Measurements from ENCODE around the gene CD52. TPM values are rescaled to one million over a fixed set of nuclear protein-coding genes. Genes with fewer than 3 reads are reported as not detected.
"Not testable (repeated sequence)": the region's sequence is repeated elsewhere in the genome, so short reads cannot be mapped to it uniquely, and the experiment has no call there.

CD52 gene
- total and polyA plus RNA-seq, 11 donors: 1.6 to 89.9 (median 6.5) TPM; not detected in 1

DNA sequence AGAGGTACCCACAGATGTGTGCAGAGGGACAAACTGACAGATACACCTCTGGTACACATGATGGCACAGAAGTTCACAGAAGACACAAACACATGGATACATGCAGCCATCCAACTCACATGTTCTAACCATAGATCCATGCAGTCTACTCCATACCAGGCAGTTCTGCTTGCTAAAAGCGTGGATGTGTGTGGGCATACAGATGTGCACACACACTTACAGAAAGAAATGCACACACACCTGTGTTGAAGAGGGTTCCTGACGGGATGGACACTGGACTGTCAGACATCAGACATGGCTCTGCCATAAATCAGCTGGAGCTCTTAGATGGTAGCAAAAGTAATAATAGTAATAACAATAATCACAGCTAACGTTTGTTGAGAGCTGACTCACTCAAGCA lies 6.8 kb downstream of the CD52 start:
- no peaks in the 10 kb centered on the region for H3K27me3 ChIP-seq
- DNase-seq (no peak), ATAC-seq (no peak)
- H3K36me3 ChIP-seq: no peaks in the 10 kb centered on the region
- intact Hi-C loops (cut with DNase I): loop anchor here (5.0 to 10.0 kb wide), 8 partner anchors 37 to 222 kb away; partner anchors contain the start of genes C1orf232 (in 2 of the 10), ZNF593 (in 2 of the 10), CNKSR1 (in 1 of the 10) and ZNF593OS (in 1 of the 10)
- H3K27ac ChIP-seq: no peak overlapping the region
- H3K4me1 ChIP-seq: peaks cover 0 to 20% (median 5%) of the 10 kb centered on the region in 12 donors
- H3K9me3 ChIP-seq: no peaks in the 10 kb centered on the region
- WGBS, 4 donors: 70 to 85% (median 79%) methylated on average over 3 of the region's 3 CpGs
- TF ChIP-seq CTCF (IDR thresholded peaks at IDR 0.05) (no peak), POLR2A (IDR thresholded peaks at IDR 0.05) (no peak)
- H3K4me3 ChIP-seq: no peak overlapping the region

DNA sequence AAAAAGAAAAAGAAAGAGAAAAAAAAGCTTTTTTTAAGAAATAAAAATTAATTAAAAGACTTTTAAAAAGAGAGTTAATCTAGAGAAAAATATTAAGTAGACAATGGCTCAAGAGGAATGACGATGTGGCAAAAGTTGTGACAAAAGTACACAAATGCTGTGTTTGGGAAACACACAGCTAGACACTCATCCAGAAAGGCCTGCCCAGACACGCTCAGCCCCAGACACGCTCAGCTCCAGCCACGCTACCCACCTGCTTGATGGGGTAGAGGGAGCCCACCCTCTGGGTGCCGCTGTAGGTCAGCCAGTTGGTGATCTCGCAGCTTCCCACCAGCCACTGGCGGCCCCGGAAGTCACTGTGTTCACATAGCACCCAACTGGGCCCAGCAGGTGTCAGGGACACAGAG lies 10.2 kb downstream of the CD52 start:
- DNase-seq (no peak), ATAC-seq (no peak)
- H3K4me1 ChIP-seq: no peaks in the 10 kb centered on the region
- 76 to 82% (median 79%) methylated on average over 8 of the region's 8 CpGs for WGBS, 4 donors
- no peaks in the 10 kb centered on the region for H3K36me3 ChIP-seq
- H3K4me3 ChIP-seq: no peak overlapping the region
- intact Hi-C loops (cut with DNase I): loop anchor here in 4 of 10 donors (10.0 kb wide), 3 partner anchors 143 to 223 kb away; partner anchors contain the start of genes C1orf232 (in 2 of the 4) and ZNF593 (in 2 of the 4)
- no peaks in the 10 kb centered on the region for H3K9me3 ChIP-seq
- H3K27me3 ChIP-seq: peaks cover 0 to 25% (median 0%) of the 10 kb centered on the region in 9 donors
- no peak overlapping the region for H3K27ac ChIP-seq
- TF ChIP-seq CTCF (IDR thresholded peaks at IDR 0.05): no peak

DNA sequence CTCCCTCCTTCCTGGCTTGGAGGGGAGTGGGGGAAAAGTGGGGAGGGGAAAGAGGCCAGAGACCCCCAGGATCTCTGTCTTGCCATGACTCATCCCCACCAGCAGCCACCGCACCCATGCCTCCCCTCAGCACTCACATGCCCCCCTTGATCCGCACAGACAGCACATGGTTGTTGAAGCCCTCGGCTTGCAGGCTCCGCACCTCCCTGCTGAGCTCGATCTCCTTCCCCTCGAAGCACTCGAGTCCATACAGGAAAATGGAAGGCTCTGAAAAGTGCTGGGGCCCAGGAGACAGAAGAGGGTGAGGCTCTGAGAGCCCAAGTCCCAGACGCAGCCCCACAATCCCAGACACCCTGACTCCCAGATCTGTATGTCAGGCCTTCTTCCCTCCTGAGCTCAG lies 10.8 kb downstream of the CD52 start:
- Histone ChIP-seq H3K36me3 (no peaks in the 10 kb centered on the region), H3K27ac (no peak overlapping the region), H3K9me3 (no peaks in the 10 kb centered on the region), H3K4me3 (no peak overlapping the region), H3K4me1 (no peaks in the 10 kb centered on the region), H3K27me3 (peaks cover 0 to 29% (median 5%) of the 10 kb centered on the region in 9 donors)
- 64 to 75% (median 70%) methylated on average over 8 of the region's 8 CpGs for WGBS, 4 donors
- ATAC-seq: no peak
- no peak for DNase-seq
- no peak for TF ChIP-seq POLR2A (IDR thresholded peaks at IDR 0.05)
- TF ChIP-seq CTCF (IDR thresholded peaks at IDR 0.05): no peak
- intact Hi-C loops (cut with DNase I): loop anchor here in 4 of 10 donors (10.0 kb wide), 3 partner anchors 144 to 224 kb away; partner anchors contain the start of genes C1orf232 (in 2 of the 4) and ZNF593 (in 2 of the 4)

DNA sequence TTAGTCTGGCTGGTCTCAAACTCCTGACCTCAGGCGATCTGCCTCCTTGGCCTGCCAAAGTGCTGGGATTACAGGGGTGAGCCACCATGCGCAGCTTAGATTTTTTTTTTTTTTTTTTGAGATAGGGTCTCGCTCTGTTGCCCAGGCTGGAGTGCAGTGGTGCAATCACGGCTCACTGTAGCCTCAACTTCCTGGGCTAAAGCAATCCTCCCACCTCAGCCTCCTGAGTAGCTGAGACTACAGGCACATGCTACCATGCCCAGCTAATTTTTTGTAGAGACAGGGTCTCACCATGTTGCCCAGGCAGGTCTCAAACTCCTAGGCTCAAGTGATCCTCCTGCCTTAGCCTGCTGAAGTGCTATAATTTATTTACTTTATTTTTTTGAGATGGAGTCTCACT lies 11.6 kb downstream of the CD52 start:
- WGBS, 4 donors: 84 to 94% (median 90%) methylated on average over 4 of the region's 4 CpGs
- ATAC-seq, H3K27ac ChIP-seq, H3K9me3 ChIP-seq, H3K4me1 ChIP-seq, H3K36me3 ChIP-seq, H3K4me3 ChIP-seq, DNase-seq: not testable (repeated sequence)
- intact Hi-C loops (cut with DNase I): loop anchor here in 4 of 10 donors (10.0 kb wide), 3 partner anchors 145 to 225 kb away; partner anchors contain the start of genes C1orf232 (in 2 of the 4) and ZNF593 (in 2 of the 4)
- peaks cover 0 to 37% (median 12%) of the 10 kb centered on the region in 9 donors for H3K27me3 ChIP-seq

DNA sequence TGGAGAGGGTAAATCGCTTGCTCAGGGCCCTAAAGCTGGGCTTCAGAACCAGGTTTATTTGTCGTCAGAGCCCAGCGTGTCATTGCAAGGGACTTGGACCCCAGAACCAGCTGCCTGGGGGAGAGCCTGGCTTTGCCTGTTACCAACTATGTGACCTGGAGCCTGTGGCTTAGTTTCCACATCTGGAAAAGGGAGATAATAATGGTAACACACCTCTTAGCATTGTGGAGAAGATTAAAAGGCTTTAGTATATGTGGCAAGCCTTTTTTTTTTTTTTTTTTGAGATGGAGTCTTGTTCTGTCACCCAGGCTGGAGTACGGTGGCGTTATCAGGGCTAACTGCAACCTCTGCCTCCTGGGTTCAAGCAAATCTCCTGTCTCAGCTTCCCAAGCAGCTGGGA lies 12.5 kb downstream of the CD52 start:
- no peak overlapping the region for H3K27ac ChIP-seq
- peaks cover 0 to 46% (median 19%) of the 10 kb centered on the region in 9 donors for H3K27me3 ChIP-seq
- DNase-seq (no peak), ATAC-seq (no peak)
- H3K36me3 ChIP-seq: no peaks in the 10 kb centered on the region
- intact Hi-C loops (cut with DNase I): no loop called here
- WGBS, 4 donors: 76 to 82% (median 79%) methylated on average over 5 of the region's 5 CpGs
- H3K4me1 ChIP-seq: peaks cover 0 to under 1% (median 0%) of the 10 kb centered on the region in 12 donors
- no peaks in the 10 kb centered on the region for H3K9me3 ChIP-seq
- no peak overlapping the region for H3K4me3 ChIP-seq
- TF ChIP-seq CTCF (IDR thresholded peaks at IDR 0.05): no peak

GRCh38 chr1:26333312-26333711 lies 15.6 kb downstream of the CD52 start:
- peaks cover 0 to 17% (median 10%) of the 10 kb centered on the region in 12 donors for H3K4me1 ChIP-seq
- peaks cover 0 to 60% (median 24%) of the 10 kb centered on the region in 9 donors for H3K27me3 ChIP-seq
- ATAC-seq; H3K36me3 ChIP-seq; DNase-seq; H3K9me3 ChIP-seq; intact Hi-C loops (cut with DNase I); H3K27ac ChIP-seq; H3K4me3 ChIP-seq: not testable (repeated sequence)
- 90 to 95% (median 91%) methylated on average over 8 of the region's 8 CpGs for WGBS, 4 donors
